ENCODE data around the gene IGSF21. TPM values are rescaled to one million over a fixed set of nuclear protein-coding genes. Genes with fewer than 3 reads are reported as not detected.

IGSF21 gene
- total and polyA plus RNA-seq, 4 donors = 0.31 to 1.5 (median 0.88) TPM

- WGBS = 4% methylated on average over 32 of the region's 32 CpGs
- no peak for TF ChIP-seq MAX (IDR thresholded peaks at IDR 0.05)
- TF ChIP-seq, protein P1, sequence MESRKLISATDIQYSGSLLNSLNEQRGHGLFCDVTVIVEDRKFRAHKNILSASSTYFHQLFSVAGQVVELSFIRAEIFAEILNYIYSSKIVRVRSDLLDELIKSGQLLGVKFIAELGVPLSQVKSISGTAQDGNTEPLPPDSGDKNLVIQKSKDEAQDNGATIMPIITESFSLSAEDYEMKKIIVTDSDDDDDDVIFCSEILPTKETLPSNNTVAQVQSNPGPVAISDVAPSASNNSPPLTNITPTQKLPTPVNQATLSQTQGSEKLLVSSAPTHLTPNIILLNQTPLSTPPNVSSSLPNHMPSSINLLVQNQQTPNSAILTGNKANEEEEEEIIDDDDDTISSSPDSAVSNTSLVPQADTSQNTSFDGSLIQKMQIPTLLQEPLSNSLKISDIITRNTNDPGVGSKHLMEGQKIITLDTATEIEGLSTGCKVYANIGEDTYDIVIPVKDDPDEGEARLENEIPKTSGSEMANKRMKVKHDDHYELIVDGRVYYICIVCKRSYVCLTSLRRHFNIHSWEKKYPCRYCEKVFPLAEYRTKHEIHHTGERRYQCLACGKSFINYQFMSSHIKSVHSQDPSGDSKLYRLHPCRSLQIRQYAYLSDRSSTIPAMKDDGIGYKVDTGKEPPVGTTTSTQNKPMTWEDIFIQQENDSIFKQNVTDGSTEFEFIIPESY (IDR thresholded peaks at IDR 0.05) = no peak
- no peak for TF ChIP-seq FOXA1 (IDR thresholded peaks at IDR 0.05)
- TF ChIP-seq HNF4A (conservative IDR thresholded peaks at IDR 0.05) = no peak
- no peak for TF ChIP-seq HNF4G (IDR thresholded peaks at IDR 0.05)
- TF ChIP-seq RXRA (IDR thresholded peaks at IDR 0.05) = no peak
- TF ChIP-seq TAF1 (conservative IDR thresholded peaks at IDR 0.05) = no peak
- no peak for TF ChIP-seq NR2F2 (IDR thresholded peaks at IDR 0.05)
- TF ChIP-seq GABPA (IDR thresholded peaks at IDR 0.05 in 1 of 2, conservative IDR thresholded peaks at IDR 0.05 in 1 of 2) = no peak
- TF ChIP-seq, protein P2, sequence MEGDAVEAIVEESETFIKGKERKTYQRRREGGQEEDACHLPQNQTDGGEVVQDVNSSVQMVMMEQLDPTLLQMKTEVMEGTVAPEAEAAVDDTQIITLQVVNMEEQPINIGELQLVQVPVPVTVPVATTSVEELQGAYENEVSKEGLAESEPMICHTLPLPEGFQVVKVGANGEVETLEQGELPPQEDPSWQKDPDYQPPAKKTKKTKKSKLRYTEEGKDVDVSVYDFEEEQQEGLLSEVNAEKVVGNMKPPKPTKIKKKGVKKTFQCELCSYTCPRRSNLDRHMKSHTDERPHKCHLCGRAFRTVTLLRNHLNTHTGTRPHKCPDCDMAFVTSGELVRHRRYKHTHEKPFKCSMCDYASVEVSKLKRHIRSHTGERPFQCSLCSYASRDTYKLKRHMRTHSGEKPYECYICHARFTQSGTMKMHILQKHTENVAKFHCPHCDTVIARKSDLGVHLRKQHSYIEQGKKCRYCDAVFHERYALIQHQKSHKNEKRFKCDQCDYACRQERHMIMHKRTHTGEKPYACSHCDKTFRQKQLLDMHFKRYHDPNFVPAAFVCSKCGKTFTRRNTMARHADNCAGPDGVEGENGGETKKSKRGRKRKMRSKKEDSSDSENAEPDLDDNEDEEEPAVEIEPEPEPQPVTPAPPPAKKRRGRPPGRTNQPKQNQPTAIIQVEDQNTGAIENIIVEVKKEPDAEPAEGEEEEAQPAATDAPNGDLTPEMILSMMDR (IDR thresholded peaks at IDR 0.05; ENCODE audit: low read depth, low read length, missing input control) = no peak
- no peak for TF ChIP-seq YY1 (IDR thresholded peaks at IDR 0.05)
- TF ChIP-seq SP1 (IDR thresholded peaks at IDR 0.05) = no peak
- TF ChIP-seq, protein P3, sequence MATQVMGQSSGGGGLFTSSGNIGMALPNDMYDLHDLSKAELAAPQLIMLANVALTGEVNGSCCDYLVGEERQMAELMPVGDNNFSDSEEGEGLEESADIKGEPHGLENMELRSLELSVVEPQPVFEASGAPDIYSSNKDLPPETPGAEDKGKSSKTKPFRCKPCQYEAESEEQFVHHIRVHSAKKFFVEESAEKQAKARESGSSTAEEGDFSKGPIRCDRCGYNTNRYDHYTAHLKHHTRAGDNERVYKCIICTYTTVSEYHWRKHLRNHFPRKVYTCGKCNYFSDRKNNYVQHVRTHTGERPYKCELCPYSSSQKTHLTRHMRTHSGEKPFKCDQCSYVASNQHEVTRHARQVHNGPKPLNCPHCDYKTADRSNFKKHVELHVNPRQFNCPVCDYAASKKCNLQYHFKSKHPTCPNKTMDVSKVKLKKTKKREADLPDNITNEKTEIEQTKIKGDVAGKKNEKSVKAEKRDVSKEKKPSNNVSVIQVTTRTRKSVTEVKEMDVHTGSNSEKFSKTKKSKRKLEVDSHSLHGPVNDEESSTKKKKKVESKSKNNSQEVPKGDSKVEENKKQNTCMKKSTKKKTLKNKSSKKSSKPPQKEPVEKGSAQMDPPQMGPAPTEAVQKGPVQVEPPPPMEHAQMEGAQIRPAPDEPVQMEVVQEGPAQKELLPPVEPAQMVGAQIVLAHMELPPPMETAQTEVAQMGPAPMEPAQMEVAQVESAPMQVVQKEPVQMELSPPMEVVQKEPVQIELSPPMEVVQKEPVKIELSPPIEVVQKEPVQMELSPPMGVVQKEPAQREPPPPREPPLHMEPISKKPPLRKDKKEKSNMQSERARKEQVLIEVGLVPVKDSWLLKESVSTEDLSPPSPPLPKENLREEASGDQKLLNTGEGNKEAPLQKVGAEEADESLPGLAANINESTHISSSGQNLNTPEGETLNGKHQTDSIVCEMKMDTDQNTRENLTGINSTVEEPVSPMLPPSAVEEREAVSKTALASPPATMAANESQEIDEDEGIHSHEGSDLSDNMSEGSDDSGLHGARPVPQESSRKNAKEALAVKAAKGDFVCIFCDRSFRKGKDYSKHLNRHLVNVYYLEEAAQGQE (IDR thresholded peaks at IDR 0.05) = no peak
- Histone ChIP-seq H3K27ac (ENCODE audit: low read depth in 1 of 2, low read length in 2 of 2) (no peak overlapping the region), H3K27me3 (ENCODE audit: control insufficient read depth in 4 of 4, insufficient read depth in 4 of 4, low read length in 3 of 4) (peaks cover 9 to 21% (median 15%) of the 10 kb centered on the region in 4 donors), H3K9me3 (ENCODE audit: control insufficient read depth in 4 of 4, low read length in 3 of 4) (no peaks in the 10 kb centered on the region), H3K36me3 (ENCODE audit: control insufficient read depth in 4 of 4, insufficient read depth in 3 of 4, low read depth in 1 of 4, low read length in 3 of 4) (no peaks in the 10 kb centered on the region), H3K4me1 (ENCODE audit: control insufficient read depth in 4 of 4, insufficient read depth in 4 of 4, low read length in 3 of 4) (peaks cover 5 to 29% (median 10%) of the 10 kb centered on the region in 4 donors), H3K4me3 (ENCODE audit: low read depth in 1 of 3, low read length in 3 of 3) (no peak overlapping the region), H3K9ac (ENCODE audit: low read depth in 1 of 2, low read length in 2 of 2) (no peak overlapping the region)
- no peak for DNase-seq (ENCODE audit: low spot score)
Observed at GRCh38 chr1:18109058-18109755, 1.6 kb downstream of the IGSF21 start.

Measured in liver (tissue), 9 donors.